Activated CD8-positive, alpha-beta memory T cell treated with anti-CD3 and anti-CD28 coated beads for 4 hours (primary cell): Measurements from ENCODE around the gene MYO1G.

Experiments used
- DNase-seq, 2 donors: peaks; one replicate each; pipeline ENCODE4 v3.0.0-alpha.2; 2020; ENCODE audit warnings: low read depth in 2 of 2

MYO1G gene

GRCh38 chr7:44981035-44981706 lies 2.4 kb upstream of the MYO1G start:
- DNase-seq: no peak

DNA sequence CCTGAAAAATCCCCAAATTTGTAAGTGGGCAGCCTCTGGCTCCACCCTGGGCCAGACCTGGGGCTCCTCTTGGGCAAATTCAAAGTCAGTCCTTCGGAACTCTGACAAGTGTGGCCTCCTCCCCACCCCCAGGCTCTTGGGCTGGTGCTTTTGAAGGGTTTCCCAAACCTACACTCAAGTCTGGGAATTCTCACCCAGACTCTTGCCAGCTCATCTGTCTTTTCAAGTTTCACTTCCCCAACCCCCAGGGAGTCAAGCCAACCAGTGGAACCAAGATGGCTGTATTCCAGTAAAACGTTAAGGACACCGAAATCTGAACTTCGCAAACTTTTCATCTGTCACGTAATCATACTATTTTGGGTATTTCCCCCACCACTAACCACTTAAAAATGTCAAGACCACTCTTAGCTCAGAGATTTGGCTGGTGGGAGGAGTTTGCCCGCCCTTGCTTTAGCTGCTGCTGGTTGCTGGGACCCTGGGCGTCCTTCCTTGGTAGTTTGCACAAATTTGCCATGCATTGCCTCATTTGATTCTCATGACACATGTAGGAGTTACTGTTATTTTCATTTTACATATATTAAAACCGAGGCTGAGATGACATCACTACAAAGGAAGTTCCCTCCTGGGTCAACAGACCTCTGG lies 1.7 kb upstream of the MYO1G start:
- DNase-seq: peak in 1 of 2 donors; percentile 47

GRCh38 chr7:44979481-44980392 lies 922 bp upstream of the MYO1G start:
- DNase-seq: no peak

DNA sequence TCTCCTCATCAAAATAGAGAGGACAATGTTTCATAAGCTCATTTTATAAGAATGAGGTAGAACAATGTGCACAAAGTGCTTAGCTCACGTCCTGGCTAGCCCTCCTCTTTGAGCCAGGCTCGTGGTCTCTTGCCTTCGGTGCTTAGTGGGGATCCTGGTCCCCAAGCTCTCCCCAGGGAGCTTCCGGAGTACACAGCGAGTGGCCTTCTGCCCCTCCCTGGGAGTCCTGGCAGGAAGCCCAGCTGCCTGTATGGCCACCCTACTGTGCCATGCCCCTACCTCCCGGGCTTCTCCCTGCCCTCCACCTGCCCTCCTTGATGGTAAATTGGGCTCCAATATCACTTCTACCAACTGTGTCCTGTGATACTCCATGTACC lies 868 bp downstream of the MYO1G start:
- DNase-seq: no peak

- DNase-seq: peak; percentile 48 to 58
Observed at GRCh38 chr7:44977304-44977958, 1.4 kb downstream of the MYO1G start.

GRCh38 chr7:44976746-44977196 lies 2.0 kb downstream of the MYO1G start:
- no peak for DNase-seq

GRCh38 chr7:44976040-44976745 lies 2.6 kb downstream of the MYO1G start:
- no peak for DNase-seq

GRCh38 chr7:44975331-44976039 lies 3.3 kb downstream of the MYO1G start:
- no peak for DNase-seq

GRCh38 chr7:44974549-44974948 lies 4.3 kb downstream of the MYO1G start:
- DNase-seq: no peak

DNA sequence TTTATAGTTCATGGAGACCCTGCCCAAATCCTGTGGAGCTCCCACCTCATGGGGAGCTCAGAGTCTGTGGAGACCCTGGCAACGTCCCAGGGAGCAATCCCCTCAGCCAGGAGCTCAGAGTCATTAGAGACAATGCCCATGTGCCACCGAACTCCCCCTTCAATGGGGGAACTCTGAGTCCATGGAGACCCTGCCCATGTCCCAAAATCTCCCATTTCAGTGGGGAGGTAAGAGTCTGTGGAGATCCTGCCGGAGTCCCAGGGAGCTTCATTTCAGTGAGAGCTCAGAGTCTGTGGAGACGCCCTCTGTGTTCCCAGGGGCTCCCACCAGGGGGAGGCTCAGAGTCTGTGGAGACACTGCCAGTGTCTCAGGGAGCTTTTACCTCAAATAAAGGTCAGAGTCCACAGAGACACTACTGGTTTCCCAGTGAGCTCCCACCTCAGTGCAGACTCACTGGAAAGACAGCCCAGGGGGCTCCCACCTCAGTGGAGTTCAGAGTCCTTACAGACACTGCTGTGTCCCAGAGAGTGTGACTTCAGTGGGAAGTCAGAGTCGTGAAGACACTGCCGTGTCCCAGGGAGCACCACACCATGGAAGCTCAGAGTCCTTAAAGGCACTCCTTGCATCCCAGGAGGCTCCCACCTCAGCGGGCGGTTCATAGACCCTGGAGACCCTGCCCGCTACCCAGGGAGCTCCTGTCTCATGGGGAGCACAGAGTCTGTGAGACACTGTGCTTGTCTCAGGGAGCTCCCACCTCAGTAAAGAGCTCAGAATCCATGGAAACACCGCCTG lies 5.0 kb downstream of the MYO1G start:
- no peak for DNase-seq

DNA sequence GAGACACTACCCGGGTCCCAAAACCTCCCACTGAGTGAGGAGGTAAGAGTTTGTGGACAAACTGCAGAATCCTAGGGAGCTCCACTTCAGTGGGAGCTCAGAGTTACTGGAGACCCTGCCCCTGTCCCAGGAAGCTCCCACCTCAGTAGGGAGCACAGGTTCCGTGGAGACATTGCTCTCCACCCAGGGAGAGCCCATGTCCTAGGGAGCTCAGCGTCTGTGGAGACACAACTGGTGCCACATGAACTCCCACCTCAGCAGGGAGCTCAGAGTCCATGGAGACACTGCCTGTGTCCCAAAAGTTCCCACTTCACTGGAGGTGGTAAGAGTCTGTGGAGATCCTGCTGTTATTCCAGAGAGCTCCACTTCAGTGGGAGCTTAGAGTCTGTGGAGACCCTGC lies 6.3 kb downstream of the MYO1G start:
- no peak for DNase-seq

DNA sequence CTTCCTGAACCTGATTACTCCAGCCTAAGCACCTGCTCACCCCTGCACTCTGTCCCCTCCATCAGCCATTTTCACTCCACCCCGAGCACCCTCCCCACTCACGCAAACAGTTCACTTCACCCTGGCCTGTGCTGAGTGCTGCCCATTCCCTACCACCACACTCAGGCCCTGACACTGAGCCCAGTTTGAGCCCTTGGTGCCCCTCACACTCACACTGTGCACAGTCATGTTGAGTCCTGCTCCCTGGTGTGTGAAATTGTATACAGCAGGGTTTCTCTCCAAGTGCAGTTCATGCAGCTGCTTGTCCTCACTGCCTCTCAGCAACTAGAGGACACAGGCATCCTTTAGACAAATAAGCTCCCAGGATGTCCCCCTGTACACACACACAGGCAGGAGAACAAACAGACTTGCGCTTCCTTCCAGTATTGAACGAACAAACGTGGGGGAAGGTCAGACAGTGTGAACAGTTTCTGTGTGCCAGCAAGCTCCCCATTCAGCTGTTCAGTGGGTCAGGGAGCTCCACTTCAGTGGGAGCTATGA lies 6.8 kb downstream of the MYO1G start:
- DNase-seq: no peak

- DNase-seq: no peak
Observed at GRCh38 chr7:44971188-44971901, 7.5 kb downstream of the MYO1G start.

DNA sequence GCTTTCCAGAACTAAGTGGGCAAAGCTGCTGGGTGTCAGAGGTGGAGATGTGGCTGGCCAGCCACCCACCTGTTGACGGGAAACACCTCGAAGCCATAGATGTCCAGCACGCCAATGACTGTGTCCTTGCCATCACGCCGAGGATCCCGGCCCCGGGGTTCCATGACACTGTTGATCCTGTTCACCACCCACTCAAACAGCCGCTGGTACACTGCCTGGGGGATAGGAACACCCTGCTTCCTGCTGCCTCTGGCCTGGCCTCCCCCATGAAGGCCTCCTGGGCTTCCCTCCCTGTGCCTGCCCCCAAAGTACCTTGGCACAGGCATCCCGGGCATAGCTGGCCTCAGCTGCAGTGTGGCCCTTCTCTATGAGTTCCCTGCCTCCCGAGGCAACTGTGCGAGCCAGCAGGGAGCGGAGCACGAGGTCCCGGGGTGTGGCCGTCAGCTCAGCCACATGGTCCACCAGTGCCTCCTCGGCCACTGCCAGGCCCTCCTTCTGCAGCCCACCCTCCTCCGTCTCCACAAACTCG lies 8.2 kb downstream of the MYO1G start:
- DNase-seq: no peak

DNA sequence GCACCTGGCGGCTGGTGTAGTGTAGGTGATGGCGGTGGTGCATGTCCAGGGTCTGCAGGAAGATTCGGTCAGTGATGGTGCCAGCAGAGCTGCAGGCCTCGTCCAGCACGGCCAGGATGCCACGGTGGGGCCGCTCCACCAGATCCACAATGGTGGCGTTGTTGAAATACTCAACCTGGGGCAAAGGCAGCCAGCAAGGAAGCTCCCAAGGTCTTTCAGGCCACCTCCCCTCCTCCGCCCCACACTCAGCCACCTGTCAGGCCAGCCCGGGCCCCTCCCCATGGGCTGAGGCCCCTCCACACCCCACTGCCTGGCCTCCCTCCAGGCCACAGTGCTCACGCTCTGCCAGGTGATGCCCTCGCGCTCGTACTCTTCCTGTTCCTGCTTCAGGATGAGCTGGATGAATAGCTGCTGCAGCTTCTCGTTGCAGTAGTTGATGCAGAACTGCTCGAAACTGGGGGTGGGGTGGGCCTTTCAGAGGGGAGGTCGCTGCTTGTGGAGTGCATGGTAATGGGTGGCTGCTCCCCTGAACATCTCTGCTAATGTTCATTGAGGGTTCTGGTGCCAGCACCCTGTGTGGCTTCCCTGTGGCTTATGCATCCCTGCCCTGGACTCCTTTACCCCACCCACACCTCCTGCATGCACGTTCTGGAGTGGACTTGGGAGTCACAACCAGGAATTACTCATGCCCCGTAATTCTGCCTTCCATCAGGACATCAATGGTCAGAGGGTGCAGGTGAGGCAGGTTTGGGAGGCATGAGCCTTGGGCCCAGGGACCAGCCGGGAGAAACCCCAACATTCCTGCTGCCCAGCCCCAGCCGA lies 8.9 kb downstream of the MYO1G start:
- DNase-seq: no peak

- no peak for DNase-seq
Observed at GRCh38 chr7:44969049-44969700, 9.6 kb downstream of the MYO1G start.
